CD4-positive, alpha-beta T cell treated with Interleukin-10 for 1 hour (primary cell): ENCODE results near the gene NME2.

Source experiments
- DNase-seq: peaks from one replicate; pipeline ENCODE4 v3.0.0-alpha.2; 2020

NME2 gene

GRCh38 chr17:51214920-51215319, 48.7 kb downstream of the NME2 start:
- DNase-seq: no peak

DNA sequence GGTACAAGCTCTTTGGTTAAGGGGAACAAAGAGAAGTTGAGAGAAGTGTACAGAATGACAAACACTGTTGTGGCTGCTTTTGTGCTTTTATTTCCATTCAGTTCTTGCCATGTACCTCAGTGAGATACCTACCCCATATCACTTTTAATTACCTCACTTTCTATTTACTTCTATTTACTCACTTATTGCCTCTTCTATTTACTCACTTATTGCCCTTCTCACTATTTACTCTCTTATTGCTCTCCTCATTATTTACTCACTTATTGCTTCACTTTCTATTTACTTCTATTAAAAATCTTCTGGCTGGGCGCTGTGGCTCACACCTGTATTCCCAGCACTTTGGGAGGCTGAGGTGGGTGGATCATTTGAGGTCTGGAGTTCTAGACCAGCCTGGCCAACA, 51.7 kb downstream of the NME2 start:
- no peak for DNase-seq

GRCh38 chr17:51221322-51221721, 55.1 kb downstream of the NME2 start:
- DNase-seq: no peak
